ENCODE data around the gene NRCAM. TPM values are rescaled to one million over a fixed set of nuclear protein-coding genes. Genes with fewer than 3 reads are reported as not detected.

NRCAM gene
- total RNA-seq, 1 experiment from 2014 or later, result 0.38 TPM

- Histone ChIP-seq H3K36me3 (replicated peaks; ENCODE audit: control insufficient read depth, insufficient read depth, low read length) (no peaks in the 10 kb centered on the region), H3K4me3 (ENCODE audit: insufficient read depth, low read depth, low read length) (no peak overlapping the region), H3K27me3 (ENCODE audit: control insufficient read depth, insufficient read depth, low read length) (no peaks in the 10 kb centered on the region)
- no peak for DNase-seq
Measured at GRCh38 chr7:108335269-108335918, 120.8 kb downstream of the NRCAM start.

GRCh38 chr7:108332937-108333336 lies 123.3 kb downstream of the NRCAM start:
- Histone ChIP-seq H3K36me3 (replicated peaks; ENCODE audit: control insufficient read depth, insufficient read depth, low read length) (no peaks in the 10 kb centered on the region), H3K4me3 (ENCODE audit: insufficient read depth, low read depth, low read length) (no peak overlapping the region), H3K27me3 (ENCODE audit: control insufficient read depth, insufficient read depth, low read length) (no peaks in the 10 kb centered on the region)
- no peak for DNase-seq

- no peak overlapping the region for H3K4me3 ChIP-seq (ENCODE audit: insufficient read depth, low read depth, low read length)
- DNase-seq, result no peak
Measured at GRCh38 chr7:108331971-108332370, 124.3 kb downstream of the NRCAM start.

GRCh38 chr7:108330227-108330626 lies 126.0 kb downstream of the NRCAM start:
- DNase-seq, result no peak
- H3K27me3 ChIP-seq (ENCODE audit: control insufficient read depth, insufficient read depth, low read length), result no peaks in the 10 kb centered on the region
- H3K4me3 ChIP-seq (ENCODE audit: insufficient read depth, low read depth, low read length), result no peak overlapping the region
- H3K36me3 ChIP-seq (replicated peaks; ENCODE audit: control insufficient read depth, insufficient read depth, low read length), result no peaks in the 10 kb centered on the region

More at GRCh38 chr7:108331971-108332370, 124.3 kb downstream of the NRCAM start:
- Histone ChIP-seq H3K27me3 (ENCODE audit: control insufficient read depth, insufficient read depth, low read length) (no peaks in the 10 kb centered on the region), H3K36me3 (replicated peaks; ENCODE audit: control insufficient read depth, insufficient read depth, low read length) (no peaks in the 10 kb centered on the region)

- peak; percentile 20 for DNase-seq
- no peak overlapping the region for H3K4me3 ChIP-seq (ENCODE audit: insufficient read depth, low read depth, low read length)
- H3K27me3 ChIP-seq (ENCODE audit: control insufficient read depth, insufficient read depth, low read length), result no peaks in the 10 kb centered on the region
- H3K36me3 ChIP-seq (replicated peaks; ENCODE audit: control insufficient read depth, insufficient read depth, low read length), result no peaks in the 10 kb centered on the region
Measured at GRCh38 chr7:108329514-108329913, 126.7 kb downstream of the NRCAM start.

GRCh38 chr7:108328174-108328651 lies 128.0 kb downstream of the NRCAM start:
- no peak overlapping the region for H3K4me3 ChIP-seq (ENCODE audit: insufficient read depth, low read depth, low read length)
- peak; percentile 23 for DNase-seq
- no peaks in the 10 kb centered on the region for H3K36me3 ChIP-seq (replicated peaks; ENCODE audit: control insufficient read depth, insufficient read depth, low read length)
- no peaks in the 10 kb centered on the region for H3K27me3 ChIP-seq (ENCODE audit: control insufficient read depth, insufficient read depth, low read length)

- H3K27me3 ChIP-seq (ENCODE audit: control insufficient read depth, insufficient read depth, low read length), result no peaks in the 10 kb centered on the region
- DNase-seq, result no peak
- no peak overlapping the region for H3K4me3 ChIP-seq (ENCODE audit: insufficient read depth, low read depth, low read length)
- no peaks in the 10 kb centered on the region for H3K36me3 ChIP-seq (replicated peaks; ENCODE audit: control insufficient read depth, insufficient read depth, low read length)
Measured at GRCh38 chr7:108327353-108327752, 128.9 kb downstream of the NRCAM start.

- no peak for DNase-seq
- Histone ChIP-seq H3K4me3 (ENCODE audit: insufficient read depth, low read depth, low read length) (no peak overlapping the region), H3K36me3 (replicated peaks; ENCODE audit: control insufficient read depth, insufficient read depth, low read length) (no peaks in the 10 kb centered on the region), H3K27me3 (ENCODE audit: control insufficient read depth, insufficient read depth, low read length) (no peaks in the 10 kb centered on the region)
Measured at GRCh38 chr7:108326938-108327337, 129.3 kb downstream of the NRCAM start.

GRCh38 chr7:108324053-108325038 lies 131.9 kb downstream of the NRCAM start:
- Histone ChIP-seq H3K4me3 (ENCODE audit: insufficient read depth, low read depth, low read length) (no peak overlapping the region), H3K36me3 (replicated peaks; ENCODE audit: control insufficient read depth, insufficient read depth, low read length) (no peaks in the 10 kb centered on the region), H3K27me3 (ENCODE audit: control insufficient read depth, insufficient read depth, low read length) (no peaks in the 10 kb centered on the region)
- DNase-seq, result no peak

- no peaks in the 10 kb centered on the region for H3K36me3 ChIP-seq (replicated peaks; ENCODE audit: control insufficient read depth, insufficient read depth, low read length)
Measured at GRCh38 chr7:108322925-108323832, 133.1 kb downstream of the NRCAM start.

GRCh38 chr7:108322046-108322445 lies 134.2 kb downstream of the NRCAM start:
- Histone ChIP-seq H3K27me3 (ENCODE audit: control insufficient read depth, insufficient read depth, low read length) (no peaks in the 10 kb centered on the region), H3K36me3 (replicated peaks; ENCODE audit: control insufficient read depth, insufficient read depth, low read length) (no peaks in the 10 kb centered on the region), H3K4me3 (ENCODE audit: insufficient read depth, low read depth, low read length) (no peak overlapping the region)
- DNase-seq, result no peak

More at GRCh38 chr7:108322925-108323832, 133.1 kb downstream of the NRCAM start:
- DNase-seq, result no peak
- H3K27me3 ChIP-seq (ENCODE audit: control insufficient read depth, insufficient read depth, low read length), result no peaks in the 10 kb centered on the region
- H3K4me3 ChIP-seq (ENCODE audit: insufficient read depth, low read depth, low read length), result no peak overlapping the region

- H3K4me3 ChIP-seq (ENCODE audit: insufficient read depth, low read depth, low read length), result no peak overlapping the region
- H3K27me3 ChIP-seq (ENCODE audit: control insufficient read depth, insufficient read depth, low read length), result no peaks in the 10 kb centered on the region
- H3K36me3 ChIP-seq (replicated peaks; ENCODE audit: control insufficient read depth, insufficient read depth, low read length), result no peaks in the 10 kb centered on the region
- DNase-seq, result no peak
Measured at GRCh38 chr7:108321359-108321758, 134.9 kb downstream of the NRCAM start.

- DNase-seq, result no peak
- Histone ChIP-seq H3K4me3 (ENCODE audit: insufficient read depth, low read depth, low read length) (no peak overlapping the region), H3K27me3 (ENCODE audit: control insufficient read depth, insufficient read depth, low read length) (no peaks in the 10 kb centered on the region), H3K36me3 (replicated peaks; ENCODE audit: control insufficient read depth, insufficient read depth, low read length) (no peaks in the 10 kb centered on the region)
Measured at GRCh38 chr7:108316708-108317107, 139.5 kb downstream of the NRCAM start.

- Histone ChIP-seq H3K36me3 (replicated peaks; ENCODE audit: control insufficient read depth, insufficient read depth, low read length) (no peaks in the 10 kb centered on the region), H3K4me3 (ENCODE audit: insufficient read depth, low read depth, low read length) (no peak overlapping the region), H3K27me3 (ENCODE audit: control insufficient read depth, insufficient read depth, low read length) (no peaks in the 10 kb centered on the region)
- DNase-seq, result no peak
Measured at GRCh38 chr7:108314551-108314950, 141.7 kb downstream of the NRCAM start.
